ENCODE measurements around the gene GRB14.

- TF ChIP-seq, protein P1, sequence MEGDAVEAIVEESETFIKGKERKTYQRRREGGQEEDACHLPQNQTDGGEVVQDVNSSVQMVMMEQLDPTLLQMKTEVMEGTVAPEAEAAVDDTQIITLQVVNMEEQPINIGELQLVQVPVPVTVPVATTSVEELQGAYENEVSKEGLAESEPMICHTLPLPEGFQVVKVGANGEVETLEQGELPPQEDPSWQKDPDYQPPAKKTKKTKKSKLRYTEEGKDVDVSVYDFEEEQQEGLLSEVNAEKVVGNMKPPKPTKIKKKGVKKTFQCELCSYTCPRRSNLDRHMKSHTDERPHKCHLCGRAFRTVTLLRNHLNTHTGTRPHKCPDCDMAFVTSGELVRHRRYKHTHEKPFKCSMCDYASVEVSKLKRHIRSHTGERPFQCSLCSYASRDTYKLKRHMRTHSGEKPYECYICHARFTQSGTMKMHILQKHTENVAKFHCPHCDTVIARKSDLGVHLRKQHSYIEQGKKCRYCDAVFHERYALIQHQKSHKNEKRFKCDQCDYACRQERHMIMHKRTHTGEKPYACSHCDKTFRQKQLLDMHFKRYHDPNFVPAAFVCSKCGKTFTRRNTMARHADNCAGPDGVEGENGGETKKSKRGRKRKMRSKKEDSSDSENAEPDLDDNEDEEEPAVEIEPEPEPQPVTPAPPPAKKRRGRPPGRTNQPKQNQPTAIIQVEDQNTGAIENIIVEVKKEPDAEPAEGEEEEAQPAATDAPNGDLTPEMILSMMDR (IDR thresholded peaks at IDR 0.05): no peak
- TF ChIP-seq POLR2AphosphoS5 (IDR thresholded peaks at IDR 0.05; ENCODE audit: insufficient read depth in 1 of 2, low read depth in 1 of 2) (no peak), POLR2A (IDR thresholded peaks at IDR 0.05) (no peak)
Observed at GRCh38 chr2:164464376-164464775, 156.9 kb downstream of the GRB14 start.

All from vagina (tissue), 2 donors.